RPMI8226 (cell line): ENCODE results near the gene CYTH3.
A peak's percentile ranks its signal among the peaks of the same experiment; 100 is the strongest.

Experiments
- DNase-seq: peaks from one replicate; pipeline ENCODE4 v3.0.0-alpha.2; 2015

The CYTH3 gene

DNA sequence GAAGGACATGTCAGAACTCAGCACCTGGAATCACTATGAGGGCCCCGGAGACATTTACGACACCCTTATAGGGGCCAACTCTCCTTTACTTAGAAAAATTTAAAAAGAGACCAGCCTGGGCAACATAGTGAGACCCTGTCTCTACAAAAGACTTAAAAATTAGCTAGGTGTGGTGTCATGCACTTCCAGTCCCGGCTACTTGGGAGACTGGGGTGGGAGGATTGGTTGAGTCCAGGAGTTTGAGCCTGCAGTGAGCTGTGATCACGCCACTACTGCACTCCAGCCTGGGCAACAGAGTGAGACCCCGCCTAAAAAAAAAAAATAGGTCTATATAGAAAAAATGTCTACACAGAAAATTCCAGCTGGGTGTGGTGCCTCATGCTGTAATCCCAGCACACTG lies 7.5 kb upstream of the CYTH3 start:
- DNase-seq: no peak

GRCh38 chr7:6279341-6279740 lies 6.9 kb upstream of the CYTH3 start:
- no peak for DNase-seq

DNA sequence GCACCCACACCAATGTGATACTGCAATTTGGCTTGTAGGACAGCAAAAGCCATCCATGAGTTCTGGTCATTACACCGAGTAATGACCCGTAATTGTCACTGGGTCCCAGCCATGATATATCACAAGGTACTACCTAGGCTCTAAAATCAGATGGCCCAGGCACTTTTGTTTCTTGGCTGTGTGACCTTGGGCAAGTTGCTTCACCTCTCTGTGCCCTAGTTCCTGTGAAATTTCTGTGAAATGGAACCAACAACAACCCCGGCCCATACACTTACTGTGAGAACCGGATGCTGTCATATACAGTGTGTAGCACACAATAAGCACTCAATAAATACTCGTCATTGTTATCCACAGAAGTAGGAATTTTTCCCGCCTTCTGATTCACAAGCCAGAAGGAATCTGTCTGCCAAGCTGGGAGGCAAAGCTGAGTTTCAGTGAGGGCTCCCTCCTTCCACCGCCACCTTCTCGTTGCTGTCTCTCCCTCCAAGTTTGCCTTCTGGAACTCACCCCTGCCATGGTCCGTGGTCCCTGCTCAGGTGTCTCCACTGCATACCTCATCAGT lies 6.4 kb upstream of the CYTH3 start:
- no peak for DNase-seq

- no peak for DNase-seq
These were observed 5.1 kb upstream of the CYTH3 start for GRCh38 chr7:6277476-6277875.

DNA sequence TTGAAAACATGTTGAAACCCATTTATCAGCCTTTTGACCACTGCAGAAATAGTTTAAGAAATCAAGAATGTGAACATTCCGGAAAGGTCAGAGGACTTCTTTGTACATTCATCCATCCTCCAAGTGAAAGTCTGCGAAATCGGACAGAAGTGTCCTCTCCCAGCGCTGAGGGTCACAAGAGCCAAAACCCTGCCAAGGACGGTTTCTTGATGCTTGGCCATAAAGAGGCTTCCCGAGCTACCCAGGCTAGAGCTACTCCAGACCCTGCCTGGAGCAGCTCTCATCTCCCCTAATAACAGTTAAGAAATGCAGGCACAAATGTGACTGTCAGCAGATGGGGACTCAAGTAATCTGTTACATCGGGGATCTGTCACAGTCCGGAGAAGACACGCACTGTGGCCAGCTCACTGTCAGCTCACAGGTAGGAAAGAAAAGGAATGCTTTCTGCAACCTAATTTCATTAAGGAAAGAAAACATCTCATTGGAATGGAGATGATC lies 4.5 kb upstream of the CYTH3 start:
- DNase-seq: no peak

DNA sequence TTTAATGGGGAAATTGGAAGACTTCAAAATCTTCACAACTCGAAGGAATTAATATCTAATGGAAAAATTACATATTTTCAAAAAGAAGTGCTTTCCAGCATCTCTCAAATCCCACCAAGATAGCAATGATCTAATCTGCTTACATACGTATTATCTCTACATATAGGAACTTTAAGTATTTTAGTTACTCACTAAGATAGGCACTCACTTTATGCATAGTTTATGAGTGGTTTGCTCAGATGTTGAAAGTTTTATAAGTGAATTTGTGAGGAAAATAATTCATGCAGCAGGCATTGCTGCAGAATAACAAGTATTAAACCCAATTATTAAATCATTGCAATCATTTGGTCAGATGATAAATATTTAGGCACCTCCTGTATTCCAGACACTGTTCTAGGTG lies 2.3 kb upstream of the CYTH3 start:
- DNase-seq: no peak

DNA sequence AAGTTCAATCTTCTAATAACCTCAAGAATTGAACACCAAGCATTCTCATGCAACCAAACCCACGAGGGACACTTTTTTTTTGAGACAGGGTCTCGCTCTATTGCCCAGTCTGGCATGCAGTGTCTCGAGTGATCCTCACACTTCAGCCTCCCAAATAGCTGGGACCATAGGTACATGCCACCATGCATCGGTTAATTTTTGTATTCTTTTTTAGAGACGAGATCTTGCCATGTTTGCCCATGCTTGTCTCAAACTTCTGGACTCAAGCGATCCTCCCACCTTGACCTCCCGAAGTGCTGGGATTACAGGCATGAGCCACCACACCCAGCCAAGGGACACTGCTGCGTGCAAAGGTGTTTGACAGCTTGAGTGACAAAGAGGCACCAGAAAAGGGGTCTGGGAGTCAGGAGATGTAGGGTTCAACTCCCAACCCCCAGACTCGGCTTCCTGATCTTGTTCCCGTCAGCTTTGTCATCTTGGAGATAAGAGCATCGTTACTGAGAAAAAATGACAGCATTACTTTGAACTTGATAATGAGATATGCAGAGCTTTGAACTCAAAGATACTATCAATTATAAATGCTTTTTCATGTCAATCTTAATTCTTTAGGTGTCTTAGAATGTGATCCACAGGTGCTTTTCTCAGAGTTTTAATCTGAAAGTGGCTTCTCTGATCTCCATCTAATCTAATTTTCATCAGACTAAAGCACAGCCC lies 1.6 kb upstream of the CYTH3 start:
- DNase-seq: no peak

DNA sequence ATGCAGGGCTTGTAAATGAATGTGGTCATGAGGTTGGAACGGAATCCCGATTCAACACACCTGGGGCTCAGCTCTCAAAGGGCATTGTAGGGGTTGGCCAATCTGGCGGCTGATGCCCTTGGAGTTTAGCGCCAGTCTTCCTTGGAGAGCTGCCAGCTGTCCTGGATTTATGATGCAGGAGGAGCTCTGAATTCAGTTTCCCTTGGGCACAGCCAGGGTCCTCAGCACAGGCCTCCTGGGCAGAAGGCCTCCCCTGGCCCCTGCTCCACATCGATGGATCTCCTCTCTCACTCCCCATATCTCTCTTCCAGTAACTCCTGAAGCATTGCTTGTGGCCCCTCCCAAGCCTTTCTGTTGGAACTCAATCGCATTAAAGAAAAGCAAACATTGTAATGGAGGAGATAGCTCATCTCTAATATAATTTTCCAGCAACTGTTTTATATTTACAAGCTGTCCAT lies 985 bp upstream of the CYTH3 start:
- DNase-seq: no peak

DNA sequence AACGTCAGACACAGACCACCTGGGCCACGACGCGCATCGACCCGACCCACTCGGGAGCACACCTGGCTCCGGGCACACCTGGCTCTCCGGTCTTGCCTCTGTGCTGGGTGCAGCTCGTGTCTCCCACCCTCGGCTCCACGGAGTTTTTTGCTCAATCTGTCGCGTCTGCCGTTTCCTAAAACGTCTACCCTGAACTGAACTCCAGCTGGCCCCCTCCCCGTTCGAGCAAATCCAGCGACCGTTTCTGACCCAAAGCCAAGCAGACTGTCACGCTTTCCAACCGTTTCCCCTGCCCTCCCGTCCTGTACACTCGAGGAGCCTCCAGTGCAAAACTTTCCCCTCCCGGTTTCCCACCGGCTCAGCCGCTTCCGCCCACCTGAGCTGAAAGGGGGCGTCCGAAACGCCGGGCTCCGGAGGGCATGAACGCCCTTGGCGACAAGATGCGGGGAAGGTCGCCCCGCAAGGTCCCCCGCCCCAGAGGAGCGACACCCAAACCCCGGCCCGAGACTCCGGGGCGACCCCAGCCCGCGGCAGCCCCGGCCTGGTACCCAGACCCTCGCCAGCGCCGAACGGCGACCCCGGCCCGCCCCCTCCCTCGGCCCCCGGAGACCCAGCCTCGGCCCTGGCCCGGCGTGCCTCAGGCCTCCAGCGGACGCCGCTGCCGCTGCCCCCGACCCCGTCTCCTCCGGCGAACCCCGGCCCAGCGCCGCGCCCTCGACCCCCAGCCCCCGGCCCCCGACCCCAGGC lies 557 bp downstream of the CYTH3 start:
- DNase-seq: peak; percentile 38

DNA sequence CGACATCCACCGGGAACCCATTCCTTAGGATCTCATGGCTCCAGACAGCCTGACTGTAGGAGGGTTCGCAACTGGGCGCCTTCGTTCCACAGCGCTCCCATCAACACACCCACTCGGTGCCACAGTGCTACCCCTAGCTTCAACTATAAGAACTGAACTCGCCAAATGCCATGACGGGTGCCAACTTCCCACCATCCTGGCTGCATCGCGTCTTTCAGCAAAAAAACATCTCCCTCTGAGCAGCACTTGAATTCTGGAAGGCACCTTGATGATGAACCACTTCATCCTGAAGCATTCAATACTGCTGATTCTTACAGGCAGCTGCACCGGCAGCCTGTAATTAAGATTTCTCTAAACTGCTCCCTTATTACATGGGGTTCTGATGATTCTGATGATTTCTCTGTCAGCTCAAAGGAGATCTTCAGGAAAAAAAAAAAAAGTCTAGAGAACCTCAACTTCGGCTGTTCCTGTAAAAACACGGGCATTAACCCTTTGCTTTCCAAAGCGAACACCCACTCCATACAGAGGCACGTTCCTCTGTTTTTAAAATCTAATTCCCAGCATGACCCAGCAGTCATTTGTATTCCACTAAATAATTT lies 1.3 kb downstream of the CYTH3 start:
- peak; percentile 53 for DNase-seq

DNA sequence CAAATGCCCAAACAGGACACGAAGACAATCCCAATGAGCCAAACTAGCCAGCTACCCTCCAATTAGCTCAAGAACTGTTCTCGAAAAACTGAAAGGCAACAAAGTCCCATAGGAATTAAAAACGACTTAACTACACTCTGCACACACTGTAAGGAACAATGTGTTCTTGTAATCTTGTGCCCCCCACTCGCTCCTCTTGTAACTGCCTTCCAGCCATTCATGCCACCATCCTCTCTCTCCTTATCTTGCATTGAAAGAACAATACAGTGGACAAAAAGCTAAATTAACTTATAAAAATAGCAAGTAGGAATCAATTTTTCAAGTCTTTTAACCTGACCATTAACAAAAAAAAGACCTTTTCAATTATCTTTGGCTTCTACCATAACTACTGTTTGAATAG lies 2.9 kb downstream of the CYTH3 start:
- DNase-seq: no peak

- DNase-seq: no peak
These were observed 3.5 kb downstream of the CYTH3 start for GRCh38 chr7:6268907-6269306.

DNA sequence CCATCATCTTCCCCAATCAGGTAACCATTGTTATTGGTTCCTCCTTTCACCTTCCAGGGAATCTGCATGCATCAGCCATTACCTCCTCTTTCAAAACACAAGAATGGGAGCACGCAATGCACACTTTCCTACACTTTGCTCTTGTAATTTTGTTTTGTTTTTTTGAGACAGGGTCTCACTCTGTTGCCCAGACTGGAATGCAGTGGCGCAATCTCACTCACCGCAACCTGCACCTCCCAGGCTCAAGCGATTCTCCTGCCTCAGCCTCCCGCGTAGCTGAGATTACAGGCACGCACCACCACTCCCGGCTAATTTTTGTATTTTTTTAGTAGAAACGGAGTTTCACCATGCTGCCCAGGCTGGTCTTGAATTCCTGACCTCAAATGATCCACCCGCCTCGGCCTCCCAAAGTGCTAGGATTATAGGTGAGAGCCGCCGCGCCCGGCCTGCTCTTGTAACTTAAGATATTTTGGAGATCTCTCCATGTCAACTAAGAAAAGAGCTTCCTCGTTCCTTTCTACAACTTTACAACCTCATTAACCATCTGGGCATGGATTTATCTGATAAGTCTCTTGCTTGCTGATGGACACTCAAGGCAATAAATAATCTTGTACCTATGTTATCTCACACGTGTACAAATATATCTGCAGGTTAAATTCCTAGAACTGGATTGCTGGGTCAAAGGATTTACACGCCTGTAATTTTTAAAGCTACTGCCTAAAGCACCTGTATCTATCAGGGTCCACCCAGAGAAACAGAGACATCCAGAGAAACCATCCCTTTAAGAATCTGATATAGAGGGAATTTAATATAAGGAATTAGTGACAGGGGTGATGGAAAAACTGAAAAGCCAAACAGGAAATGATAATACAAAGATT lies 4.2 kb downstream of the CYTH3 start:
- no peak for DNase-seq

GRCh38 chr7:6266699-6267098 lies 5.7 kb downstream of the CYTH3 start:
- no peak for DNase-seq

GRCh38 chr7:6262221-6262620 lies 10.2 kb downstream of the CYTH3 start:
- no peak for DNase-seq

- DNase-seq: no peak
These were observed 10.7 kb downstream of the CYTH3 start for GRCh38 chr7:6261699-6262098.

DNA sequence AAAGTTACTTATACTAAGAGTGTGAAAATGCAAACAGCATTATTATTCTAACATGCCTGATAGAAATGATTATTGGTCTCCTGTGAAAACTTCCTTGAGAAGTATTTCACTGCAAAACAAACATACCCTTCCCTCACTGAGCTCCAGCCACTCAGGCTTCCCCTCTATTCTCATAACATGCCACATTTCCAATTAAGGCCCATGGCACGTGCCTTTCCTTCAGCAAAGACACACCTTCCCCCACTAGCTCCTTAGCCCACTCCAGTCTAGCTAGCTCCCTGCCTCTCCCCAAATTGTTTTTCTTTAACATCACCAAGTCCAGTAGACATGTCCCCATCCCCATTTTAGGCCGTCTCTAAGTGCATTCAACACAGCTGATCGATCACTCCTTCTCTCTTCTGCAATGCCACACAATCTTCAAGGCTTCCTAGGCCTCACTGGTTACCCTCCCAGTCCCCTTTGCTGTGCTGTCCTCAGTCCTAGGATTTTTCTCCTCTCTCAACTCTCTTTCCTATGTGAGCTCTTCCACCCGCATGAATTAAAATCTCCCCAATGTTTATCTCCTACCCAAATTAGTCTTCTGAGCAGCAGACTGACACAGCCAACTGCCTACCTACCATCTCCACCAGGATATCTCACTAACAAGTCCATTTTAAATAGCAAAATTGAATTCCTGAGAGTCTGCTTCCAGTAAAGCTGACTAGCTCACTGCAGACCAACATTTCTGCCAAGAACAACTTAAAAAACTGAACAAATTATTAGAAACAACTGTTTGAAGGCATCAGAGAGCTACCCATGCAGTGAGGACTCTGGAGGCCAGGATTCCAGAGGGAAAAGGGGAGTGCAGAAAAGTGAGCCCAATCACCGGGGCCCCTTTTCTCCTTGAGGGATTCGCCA lies 11.9 kb downstream of the CYTH3 start:
- DNase-seq: no peak

- DNase-seq: no peak
These were observed 13.2 kb downstream of the CYTH3 start for GRCh38 chr7:6259257-6259656.

DNA sequence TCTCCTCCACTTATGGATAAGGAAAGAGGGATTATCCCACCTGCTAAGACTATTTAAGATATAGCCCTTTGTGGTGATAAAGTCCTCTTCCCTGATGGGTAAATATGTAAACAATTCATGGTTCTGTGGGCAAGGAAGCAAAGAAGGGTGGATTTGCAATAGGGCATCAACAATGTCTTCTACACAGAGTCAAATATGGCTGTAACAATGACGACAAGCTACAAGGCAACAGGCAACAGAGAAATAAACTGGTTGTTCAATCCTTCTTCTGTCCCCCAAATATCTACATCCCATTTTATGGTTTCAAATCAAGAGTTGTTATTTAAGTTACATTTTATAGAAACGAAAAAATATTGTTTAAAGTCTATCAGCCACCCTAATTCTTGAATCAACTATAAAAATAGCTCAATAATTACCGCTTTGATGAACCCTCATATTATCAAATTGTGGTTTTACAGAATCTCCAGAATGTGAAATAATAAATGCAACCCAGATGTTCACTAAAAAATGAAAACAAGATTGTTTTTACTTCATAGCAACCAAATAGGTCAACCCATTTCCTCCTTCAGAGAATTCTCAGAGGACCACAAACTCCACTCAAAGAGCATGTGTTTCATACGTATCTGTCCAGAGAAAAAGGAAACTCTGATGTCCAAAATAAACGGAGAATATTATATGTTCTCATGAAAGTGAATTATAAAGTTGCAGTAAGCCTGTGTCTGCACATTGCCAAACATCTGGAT lies 13.8 kb downstream of the CYTH3 start:
- no peak for DNase-seq

GRCh38 chr7:6257675-6258074 lies 14.7 kb downstream of the CYTH3 start:
- no peak for DNase-seq
